Activated naive CD4-positive, alpha-beta T cell (primary cell): ENCODE measurements around the gene ENPP3.

ENCODE experiments used
- DNase-seq, 4 experiments: peaks; one replicate each; lab custom pipeline; 2025; lab: John Stamatoyannopoulos, UW

ENPP3 gene

DNA sequence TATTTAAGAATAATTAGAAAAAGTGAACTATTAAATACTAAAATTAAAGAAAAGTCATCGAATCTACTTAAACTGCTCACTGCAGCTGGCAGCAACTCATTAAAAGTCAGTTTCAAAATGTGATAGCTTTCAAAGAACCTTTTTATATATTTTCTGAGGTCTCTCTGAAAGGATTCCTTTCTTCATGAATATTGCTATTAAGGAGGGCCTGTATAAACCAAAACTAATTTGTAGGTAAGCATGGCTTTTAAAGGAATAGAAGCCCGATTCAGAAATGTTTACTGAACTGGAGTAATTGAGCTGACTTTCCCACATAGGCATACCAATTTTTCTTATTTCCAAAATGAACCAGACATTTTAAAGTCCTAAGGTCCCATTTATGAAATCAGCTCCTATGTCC lies 129.5 kb downstream of the ENPP3 start:
- DNase-seq, result no peak

DNA sequence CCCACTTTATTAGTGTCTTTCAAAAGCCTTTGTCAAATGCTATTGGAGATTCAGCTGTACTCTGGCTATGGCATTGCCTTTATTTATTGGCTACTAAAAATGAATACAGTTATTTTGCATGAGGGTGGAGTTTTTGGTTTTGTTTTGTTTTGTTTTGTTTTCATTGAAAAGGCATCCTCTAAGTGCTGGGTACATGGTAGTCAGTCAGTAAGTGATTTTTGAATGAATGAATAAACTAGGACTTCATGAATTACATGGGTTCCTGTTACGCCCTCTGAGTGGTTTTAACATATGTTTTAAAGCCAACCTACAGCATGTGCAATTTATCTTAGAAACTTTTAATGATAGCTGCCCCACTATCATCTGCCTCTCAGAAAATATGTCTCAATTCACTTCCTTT lies 131.9 kb downstream of the ENPP3 start:
- no peak for DNase-seq

DNA sequence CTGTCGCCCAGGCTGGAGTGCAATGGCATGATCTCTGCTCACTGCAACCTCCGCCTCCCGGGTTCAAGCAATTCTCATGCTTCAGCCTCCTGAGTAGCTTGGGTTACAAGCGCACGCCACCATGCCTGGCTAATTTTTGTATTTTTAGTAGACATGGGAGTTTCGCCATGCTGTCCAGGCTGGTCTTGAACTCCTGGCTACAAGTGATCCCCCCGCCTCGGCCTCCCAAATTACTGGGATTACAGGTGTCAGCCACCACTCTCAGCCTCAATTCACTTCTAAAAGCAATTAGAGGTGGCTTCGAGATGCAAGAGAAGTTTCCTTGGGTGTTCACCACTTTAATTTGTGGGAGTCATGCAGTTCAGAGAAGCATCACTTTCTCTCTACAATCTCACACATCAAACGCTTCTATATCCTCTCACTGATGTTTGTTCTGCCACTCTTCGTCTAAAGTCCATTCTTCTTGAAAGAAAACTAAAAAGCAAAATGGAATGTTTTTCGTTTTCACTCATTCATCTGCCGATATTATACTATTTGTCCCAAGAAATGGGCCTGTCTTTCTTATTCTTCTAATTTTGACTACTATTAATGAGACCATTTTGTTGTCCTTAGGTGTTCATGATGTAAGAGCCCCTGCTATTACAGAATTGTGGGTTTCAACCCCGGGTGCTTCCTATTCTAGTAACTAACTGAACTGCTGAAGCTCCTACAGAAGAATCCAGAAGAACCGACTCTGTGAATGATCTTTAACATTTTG lies 132.5 kb downstream of the ENPP3 start:
- DNase-seq, result no peak

DNA sequence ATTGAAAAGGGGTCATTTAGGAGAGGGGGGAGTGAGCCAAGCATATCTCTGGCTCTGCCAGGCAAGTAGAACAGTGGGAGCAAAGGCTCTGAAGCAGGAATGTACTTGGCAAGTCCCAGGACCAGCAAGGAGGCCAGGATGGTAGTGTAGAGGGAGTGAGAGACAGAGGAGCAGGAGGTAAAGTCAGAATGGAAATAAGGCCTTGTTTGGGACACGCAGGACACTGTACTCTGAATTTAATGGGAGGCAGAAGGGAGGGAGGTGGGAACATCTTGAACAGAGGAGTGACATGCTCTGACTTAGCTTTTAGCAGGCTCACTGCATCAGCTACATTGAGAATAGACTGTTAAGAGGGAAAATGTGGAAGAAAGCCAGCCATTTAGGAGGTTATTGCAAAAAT lies 133.7 kb downstream of the ENPP3 start:
- DNase-seq, result no peak

DNA sequence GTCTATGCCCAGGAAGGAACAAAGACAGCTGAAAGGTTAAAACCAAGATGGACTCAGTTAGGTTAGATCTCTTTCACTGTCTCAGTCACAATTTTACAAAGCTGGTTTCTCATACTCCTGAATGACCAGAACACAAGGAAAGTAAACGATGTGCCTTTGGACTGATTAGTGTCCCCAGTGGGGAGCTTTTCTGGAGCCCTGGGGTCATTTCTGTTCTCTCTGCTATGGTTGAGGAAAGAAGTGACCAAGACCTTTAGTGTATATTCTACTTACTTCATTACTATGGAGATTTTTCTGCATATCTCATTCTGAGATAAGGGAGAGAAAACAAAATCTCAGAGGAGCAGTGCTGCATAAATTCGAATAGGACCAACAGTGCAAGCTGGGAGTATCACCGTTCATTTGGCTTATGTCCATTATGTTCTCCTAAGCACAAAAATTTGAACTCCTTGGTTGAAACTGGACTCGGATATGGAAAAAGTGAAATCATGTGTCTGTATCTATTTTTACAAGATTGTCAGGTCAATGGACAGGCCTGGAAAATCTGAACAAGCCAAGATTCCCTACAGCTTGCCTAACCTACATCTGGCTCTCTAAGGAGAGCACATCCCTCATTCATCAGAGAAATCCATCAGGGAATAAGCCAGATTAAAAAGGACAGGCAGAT lies 136.3 kb downstream of the ENPP3 start:
- DNase-seq, result no peak

DNA sequence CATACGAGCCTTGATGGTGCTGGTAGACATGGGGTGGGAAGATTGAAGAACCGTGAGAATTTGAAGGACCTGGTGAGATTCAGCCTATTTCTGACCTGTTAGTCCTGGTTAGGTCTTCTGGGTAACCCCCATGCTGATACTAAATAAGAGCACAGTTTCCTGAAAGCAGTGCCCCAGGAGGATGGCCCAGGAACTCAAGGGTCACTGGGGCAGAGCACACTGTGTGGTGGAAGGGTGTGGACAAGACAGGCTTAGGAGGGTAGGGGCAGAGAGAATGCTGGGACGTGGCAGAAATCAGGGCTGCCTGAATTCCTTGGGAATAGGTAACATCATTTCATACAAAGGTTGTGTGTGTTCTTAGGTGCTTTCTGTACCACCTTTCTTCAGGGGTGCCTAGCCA lies 138.8 kb downstream of the ENPP3 start:
- DNase-seq, result no peak

DNA sequence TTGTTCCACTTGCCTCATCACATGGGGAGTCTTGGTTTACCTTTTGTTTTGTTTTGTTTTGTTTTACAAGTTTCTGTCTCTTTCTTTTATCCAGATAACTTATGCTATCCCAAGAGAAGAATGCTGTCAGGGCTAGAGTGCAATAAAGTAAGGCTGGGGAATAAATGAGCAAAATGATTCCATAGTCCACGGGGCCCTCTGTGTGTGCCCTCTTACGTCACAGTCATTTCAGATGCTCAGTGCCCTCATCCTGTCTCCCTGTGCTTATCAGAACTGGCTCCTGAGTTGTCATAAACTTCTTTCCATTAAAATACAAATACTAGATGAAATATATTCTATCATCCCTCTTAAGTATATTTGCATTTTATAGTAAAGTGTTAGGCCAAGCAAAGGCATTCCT lies 139.9 kb downstream of the ENPP3 start:
- no peak for DNase-seq

DNA sequence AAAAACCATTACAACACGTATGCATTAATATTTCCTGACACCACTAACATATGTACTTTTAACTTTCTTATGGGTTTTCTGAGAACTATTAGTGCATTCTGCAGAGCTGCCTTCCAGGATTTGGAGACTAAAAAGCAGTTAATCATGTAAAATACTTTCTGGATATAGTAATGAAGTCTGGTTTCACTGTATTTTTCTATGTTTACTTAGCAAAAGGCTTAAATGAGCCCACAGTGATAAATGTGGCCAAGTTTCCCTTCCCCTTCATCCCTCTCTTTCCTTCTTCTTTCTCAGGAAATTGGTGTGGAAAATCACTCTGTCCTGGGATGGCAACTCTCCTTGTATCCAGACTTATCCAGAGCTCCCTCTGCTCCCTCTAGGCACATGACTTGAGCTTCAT lies 141.1 kb downstream of the ENPP3 start:
- DNase-seq, result no peak

DNA sequence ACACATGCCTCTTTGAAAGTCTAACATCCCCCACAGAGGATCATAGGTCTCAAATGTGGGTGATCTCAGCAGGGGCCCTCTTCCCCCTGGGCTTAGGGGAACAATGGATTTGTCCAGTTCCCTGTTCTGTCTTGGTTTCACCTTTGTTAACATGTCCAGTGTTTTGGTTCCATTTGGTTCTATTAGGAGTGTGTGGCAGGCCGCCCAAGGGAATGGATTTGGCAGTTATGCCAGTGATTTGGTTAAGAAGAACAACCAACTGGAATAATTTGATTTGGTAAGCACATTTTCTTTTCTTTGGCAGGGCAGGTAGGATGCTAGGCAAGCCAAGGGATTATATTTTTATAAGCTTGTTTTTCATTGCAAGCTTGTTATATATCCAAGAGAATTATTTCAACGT lies 142.2 kb downstream of the ENPP3 start:
- DNase-seq, result no peak

DNA sequence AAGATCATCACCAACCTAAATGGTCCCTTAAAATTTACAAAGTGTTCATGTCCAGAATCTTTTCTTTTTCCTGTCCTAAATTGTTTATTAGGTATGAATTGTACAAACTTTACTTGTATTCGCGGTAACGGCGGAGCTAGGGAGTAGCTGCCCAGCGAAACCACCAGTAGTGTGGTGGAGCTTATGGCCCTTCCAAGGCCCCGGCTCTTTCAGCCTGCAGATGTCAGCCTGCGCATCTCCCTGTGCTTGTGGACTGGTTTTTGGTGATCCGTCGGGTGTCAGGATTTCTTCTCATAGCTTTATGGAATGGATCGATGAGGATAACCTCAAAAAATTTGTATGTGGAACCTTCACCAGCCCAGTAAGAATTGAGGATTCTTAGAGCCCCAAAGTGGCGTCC lies 143.5 kb downstream of the ENPP3 start:
- DNase-seq, result no peak

DNA sequence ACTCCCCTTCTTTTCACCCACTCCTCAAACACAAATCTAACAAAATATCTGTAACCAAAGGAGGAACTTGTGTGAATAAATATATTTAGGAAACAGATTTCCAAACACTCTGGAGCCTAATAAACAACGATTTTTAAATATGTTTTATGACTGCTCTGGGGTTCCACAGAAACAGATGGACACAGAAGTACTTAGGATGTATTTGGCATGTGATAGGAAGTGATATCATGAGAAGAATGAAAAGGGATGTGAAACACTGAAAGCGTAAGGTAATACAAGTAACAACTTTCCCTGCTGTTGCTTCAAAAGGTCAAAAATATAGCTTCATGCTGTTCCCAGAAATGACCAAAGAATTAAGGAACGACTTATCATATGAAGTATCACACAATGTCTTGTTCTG lies 144.6 kb downstream of the ENPP3 start:
- no peak for DNase-seq

DNA sequence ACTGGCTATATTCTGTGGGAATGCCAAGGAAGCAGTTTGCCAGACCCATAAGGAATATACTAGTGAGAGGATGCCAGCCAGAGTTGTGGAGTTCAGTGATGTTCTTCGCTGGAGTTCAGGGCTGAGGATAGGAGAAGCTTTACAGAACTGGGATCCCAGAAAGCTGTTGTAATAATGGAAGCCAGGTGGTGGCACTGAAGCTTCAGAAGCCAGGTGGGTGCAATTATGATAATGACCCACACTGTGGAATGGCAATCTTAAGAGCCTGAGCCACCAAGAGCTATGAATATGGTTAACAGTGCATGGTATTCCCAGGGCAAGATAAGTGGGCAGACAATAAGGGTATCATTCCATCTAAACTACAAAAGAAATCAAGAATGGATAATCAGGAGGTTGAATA lies 145.7 kb downstream of the ENPP3 start:
- no peak for DNase-seq

DNA sequence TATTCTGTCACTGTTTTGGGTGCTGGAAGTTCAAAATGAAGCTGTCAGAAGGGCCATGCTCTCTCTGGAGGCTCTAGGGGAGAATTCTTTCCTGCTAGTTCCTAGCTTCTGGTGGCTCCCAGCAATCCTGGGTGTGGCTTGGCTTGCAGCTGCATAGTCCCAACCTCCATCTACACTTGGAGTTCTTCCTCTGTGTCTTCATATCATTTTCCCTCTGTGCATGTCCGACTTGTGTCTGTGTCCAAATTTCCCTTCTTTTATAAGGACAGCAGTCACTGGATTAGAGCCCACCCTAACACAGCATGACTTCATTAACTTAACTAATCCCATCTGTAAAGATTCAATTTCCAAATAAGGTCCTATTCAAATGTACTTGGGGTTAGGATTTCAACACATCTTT lies 147.5 kb downstream of the ENPP3 start:
- no peak for DNase-seq

DNA sequence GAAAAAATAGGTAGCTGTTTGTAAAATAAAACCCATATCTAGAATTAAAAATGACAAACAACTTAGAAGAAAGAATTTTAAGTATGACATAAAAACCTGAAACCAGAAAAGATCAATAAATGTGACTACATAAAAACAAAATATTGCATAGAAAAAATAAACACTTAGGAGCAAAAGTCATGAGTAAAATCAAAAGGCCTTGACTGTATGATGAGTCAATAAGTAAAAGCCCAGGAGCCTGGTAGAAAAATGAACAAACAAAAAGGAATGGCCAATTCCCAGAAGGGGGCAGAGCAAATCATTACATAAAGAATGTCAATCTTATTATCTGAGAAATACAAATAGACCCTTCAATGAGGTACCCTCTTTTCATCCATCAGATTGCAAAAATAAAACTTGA lies 150.0 kb downstream of the ENPP3 start:
- DNase-seq, result no peak

DNA sequence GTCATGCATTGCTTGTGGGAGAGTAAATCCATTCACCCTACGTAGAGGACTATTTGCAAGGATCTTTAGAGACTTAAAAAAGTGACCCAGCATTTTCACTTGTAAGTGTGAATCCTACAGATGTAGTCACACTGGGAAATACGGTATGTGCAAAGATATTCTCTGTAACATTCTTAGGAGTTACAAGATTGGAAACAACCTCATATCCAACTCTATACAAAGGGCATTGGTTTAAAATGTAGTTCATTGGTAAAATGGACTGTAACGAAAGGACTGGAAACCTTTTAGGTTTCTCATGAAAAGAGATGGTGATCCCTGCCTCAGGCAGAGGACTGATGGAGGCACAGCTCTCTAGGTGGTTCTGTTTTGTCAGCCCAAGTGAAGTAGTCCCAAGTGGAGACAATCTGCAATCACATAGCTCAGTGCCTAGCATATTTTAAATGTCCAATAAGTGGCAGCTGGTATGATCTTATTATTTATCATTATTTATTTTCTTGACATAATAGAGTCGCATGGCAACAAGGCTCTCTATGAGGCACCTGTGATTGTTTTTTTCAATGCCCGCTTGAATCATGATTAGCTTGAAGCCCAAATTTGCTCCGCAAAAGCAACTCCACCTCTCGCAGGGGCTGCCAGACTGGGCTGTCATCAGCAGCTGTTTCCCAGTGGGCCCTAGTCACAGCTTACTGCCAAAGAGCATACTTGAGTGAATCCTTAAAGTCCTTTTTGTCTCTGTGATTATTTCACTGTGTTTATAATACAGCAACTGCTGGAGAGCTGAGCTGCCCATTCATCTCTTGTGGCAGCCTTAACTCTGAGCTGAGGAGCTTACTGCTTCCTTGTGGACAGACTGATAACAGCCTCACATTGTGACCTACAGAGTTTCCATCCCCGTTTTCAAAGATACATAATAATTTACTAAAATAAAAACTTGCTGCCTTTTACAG lies 150.9 kb downstream of the ENPP3 start:
- DNase-seq, result no peak

DNA sequence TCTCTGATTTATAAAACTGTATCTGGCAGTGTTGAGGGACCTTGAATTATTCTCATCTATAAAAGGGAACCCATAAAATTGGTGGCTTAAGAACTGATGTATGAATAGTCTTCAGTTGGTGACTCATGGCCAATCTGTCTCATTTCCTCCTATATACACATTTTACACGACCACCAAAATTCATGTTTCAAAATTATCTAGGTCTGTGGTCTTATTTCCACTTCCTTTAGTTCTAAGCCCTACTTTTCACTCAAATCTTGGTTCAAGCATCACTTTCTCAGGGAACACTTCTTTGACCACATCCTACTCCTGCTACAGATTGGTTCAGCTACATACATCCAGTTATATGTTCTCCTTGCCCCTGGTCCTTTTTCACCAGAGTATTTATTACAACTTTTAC lies 152.1 kb downstream of the ENPP3 start:
- no peak for DNase-seq

DNA sequence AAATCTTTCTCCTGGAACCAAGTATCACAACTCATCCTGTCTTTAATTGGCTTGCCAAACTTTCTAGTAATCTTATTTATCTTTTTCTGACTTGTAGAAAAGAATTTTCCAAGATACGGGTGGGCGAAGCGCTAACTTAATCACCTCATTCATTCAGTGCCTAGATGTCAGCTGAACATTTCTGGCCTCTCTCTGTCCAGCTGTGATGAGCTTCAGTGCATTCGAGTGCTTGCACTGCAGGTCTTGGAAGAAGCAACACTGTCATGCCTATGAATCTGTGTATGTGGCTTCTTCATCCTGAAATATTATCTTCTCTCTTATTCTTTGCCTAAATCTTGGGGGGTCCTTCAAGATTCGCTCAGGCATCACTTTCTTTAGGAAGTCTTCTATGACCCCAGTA lies 154.4 kb downstream of the ENPP3 start:
- DNase-seq, result no peak

DNA sequence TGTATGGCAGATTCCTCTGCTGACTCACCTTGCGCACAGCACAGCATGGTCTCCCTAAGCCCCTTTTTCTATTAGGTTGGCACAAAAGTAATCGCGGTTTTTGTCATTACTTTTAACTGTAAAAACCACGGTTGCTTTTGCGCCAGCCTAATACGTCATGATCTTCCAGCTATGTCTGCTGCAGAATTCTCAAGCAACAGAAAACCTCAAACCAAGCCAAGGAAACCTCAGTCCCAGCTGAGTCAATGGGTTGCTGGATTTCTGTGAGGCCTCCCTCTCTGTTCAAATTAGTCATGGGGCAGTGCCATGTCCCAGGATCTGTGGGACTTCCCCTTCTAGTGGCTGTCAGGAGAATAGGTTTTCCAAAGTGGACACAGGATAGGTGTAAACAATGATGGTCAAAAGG lies 155.0 kb downstream of the ENPP3 start:
- DNase-seq, result no peak

DNA sequence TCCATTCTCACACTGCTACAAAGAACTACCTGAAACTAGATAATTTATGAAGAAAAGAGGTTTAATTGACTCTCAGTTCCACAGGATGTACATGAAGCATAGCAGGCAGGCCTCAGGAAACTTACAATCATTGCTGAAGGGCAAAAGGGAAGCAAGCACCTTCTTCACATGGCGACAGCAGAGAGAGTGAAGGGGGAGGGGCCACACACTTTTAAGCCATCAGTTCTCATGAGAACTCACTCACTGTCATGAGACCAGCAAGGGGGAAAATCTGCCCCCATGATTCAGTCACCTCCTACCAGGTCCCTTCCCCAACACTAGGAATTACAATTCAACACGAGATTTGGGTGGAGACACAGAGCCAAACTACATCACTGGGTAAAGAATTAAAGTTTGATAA lies 158.3 kb downstream of the ENPP3 start:
- no peak for DNase-seq
